Esophagus squamous epithelium (tissue), 4 donors: Measurements from ENCODE around the gene TSHZ2.

ENCODE experiments used
- POLR2A ChIP-seq, 4 donors: fragments of 450-650 bp; IDR thresholded peaks; one replicate each; pipeline ENCODE4 v1.6.1; 2017; ENCODE audit warnings: antibody characterized with exemption in 4 of 4, mild to moderate bottlenecking in 4 of 4, moderate library complexity in 3 of 4
- TF ChIP-seq, protein P1 (sequence below), 6 experiments: fragments of 450-650 bp in 4 of 6; fragments of 200-600 bp in 2 of 6; sonication (generic) in 2 of 6; IDR thresholded peaks; one replicate each; pipeline ENCODE4 v1.5.1; 2016 to 2019; ENCODE audit warnings: antibody characterized with exemption in 6 of 6, mild to moderate bottlenecking in 4 of 6, moderate library complexity in 4 of 6

DNA sequence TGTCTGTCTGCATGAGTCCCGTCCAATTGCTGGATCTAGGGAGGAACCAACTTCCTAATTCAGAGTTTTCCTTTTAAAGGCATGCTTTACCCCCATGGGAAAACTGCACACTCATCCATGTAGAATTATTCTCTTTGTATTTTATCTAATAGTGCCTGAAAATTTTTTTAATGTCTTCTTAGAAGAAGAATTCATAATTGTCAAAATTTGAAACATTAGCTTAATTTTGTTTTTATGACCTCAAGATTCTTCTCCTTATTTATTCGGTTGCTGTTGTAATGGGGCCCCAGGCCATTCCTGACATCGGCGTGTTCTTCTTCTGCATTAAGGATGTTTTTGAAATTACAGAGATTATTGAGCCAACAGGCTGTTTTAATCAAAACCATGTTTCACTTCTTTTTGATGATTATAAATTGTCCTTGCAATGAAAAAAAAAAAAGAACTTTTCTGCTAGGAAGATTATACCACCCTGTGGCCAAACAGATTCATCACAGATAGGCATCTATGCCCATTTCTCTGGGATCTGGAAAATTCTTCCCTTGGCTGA lies 521.2 kb downstream of the TSHZ2 start:
- no peak for TF ChIP-seq POLR2A (IDR thresholded peaks at IDR 0.05)
- TF ChIP-seq, protein P1, sequence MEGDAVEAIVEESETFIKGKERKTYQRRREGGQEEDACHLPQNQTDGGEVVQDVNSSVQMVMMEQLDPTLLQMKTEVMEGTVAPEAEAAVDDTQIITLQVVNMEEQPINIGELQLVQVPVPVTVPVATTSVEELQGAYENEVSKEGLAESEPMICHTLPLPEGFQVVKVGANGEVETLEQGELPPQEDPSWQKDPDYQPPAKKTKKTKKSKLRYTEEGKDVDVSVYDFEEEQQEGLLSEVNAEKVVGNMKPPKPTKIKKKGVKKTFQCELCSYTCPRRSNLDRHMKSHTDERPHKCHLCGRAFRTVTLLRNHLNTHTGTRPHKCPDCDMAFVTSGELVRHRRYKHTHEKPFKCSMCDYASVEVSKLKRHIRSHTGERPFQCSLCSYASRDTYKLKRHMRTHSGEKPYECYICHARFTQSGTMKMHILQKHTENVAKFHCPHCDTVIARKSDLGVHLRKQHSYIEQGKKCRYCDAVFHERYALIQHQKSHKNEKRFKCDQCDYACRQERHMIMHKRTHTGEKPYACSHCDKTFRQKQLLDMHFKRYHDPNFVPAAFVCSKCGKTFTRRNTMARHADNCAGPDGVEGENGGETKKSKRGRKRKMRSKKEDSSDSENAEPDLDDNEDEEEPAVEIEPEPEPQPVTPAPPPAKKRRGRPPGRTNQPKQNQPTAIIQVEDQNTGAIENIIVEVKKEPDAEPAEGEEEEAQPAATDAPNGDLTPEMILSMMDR (IDR thresholded peaks at IDR 0.05), result peak in 1 of 6 experiments; percentile 22
